ENCODE data around the gene RASA3. TPM values are rescaled to one million over a fixed set of nuclear protein-coding genes. Genes with fewer than 3 reads are reported as not detected.

The RASA3 gene
- total RNA-seq, 1 experiment from 2014 or later: 21.4 TPM

- DNase-seq (ENCODE audit: low spot score): no peak
Measured at GRCh38 chr13:114067886-114068651, 64.4 kb downstream of the RASA3 start.

DNA sequence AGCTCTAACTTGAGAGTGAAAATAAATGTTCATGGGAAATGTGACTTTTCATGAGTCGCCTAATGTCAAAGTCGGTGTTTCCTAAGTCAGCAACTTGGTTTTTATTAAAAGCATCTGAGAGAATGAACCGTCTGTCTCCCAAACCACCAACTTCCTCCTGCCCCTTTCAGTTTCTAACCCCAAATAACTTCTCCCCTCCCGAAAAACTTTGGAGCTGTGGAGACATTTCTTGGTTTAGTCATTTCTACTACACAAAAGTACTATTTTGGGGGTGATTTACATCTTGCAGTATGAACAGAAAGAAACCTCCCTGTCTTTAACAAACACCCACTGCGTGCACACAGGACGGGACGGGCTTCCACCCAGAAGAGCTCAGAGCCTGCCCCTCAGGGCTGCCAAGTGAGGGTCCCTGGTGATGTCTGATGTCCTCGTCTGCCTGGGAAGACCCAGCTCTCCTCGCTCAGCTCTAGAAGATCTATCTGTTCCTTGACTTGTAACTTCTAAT is 65.0 kb downstream of the RASA3 start:
- DNase-seq (ENCODE audit: low spot score): peak; percentile 58

DNA sequence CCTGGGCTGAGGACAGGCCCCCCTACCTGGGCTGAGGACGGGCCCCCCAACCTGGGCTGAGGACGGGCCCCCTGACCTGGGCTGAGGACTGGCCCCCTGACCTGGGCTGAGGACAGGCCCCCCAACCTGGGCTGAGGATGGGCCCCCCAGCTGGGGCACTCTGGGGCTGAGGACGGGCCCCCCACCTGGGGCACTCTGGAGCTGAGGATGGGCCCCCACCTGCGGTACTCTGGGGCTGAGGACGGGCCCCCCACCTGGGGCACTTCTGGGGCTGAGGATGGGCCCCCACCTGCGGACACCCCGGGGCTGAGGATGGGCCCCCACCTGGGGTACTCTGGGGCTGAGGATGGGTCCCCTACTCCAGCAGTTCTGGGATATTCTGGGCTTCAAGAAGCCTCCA is 65.5 kb downstream of the RASA3 start:
- DNase-seq (ENCODE audit: low spot score): no peak

DNA sequence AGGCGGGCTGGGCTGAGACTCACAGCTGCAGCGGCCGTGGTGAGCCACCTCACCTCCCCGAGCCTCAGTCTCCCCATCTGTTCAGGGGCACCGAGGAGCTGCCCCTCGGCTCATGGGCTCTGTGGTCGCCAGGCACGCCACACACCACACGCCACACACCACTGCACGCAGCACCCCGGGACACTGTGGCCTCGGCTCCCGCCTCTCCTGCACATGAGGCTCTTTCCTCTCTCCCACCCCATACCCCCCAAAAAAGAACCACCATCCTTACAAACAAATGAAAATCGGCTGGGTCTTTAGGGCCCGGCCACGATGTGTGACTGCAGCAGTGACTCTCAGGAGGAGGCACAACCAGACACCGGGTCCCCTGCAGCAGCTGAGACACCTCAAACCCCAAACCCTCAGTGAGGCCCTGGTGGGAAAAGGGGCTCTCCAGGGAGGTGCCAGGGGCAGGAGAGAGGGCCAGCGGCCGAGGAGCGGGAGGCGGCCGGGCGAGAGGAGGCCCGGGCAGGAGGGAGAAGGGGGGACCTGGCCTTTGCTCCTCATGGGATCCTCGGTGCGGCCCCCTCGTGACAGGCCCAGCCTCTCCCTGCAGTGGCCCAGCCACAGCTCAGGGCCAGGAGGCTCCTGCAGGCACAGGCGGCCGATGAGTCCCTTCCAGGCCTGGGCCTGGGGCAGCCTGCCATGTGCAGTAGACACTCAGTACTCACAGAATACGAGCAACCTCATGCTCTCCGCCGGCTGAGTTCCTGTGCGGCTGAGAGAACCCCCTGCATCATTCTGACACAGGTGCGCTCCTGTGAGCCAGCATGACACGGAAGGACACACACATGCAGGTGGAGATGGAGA is 66.3 kb downstream of the RASA3 start:
- DNase-seq (ENCODE audit: low spot score): no peak

GRCh38 chr13:114065141-114065925 is 67.1 kb downstream of the RASA3 start:
- peak; percentile 98 for DNase-seq (ENCODE audit: low spot score)

- DNase-seq (ENCODE audit: low spot score): peak; percentile 62
Measured at GRCh38 chr13:114064450-114065140, 67.8 kb downstream of the RASA3 start.

- DNase-seq (ENCODE audit: low spot score): peak; percentile 74
Measured at GRCh38 chr13:114063545-114064449, 68.6 kb downstream of the RASA3 start.

- DNase-seq (ENCODE audit: low spot score): no peak
Measured at GRCh38 chr13:114062754-114063153, 69.7 kb downstream of the RASA3 start.

GRCh38 chr13:114062341-114062740 is 70.1 kb downstream of the RASA3 start:
- DNase-seq (ENCODE audit: low spot score): no peak

GRCh38 chr13:114061744-114062143 is 70.7 kb downstream of the RASA3 start:
- no peak for DNase-seq (ENCODE audit: low spot score)

DNA sequence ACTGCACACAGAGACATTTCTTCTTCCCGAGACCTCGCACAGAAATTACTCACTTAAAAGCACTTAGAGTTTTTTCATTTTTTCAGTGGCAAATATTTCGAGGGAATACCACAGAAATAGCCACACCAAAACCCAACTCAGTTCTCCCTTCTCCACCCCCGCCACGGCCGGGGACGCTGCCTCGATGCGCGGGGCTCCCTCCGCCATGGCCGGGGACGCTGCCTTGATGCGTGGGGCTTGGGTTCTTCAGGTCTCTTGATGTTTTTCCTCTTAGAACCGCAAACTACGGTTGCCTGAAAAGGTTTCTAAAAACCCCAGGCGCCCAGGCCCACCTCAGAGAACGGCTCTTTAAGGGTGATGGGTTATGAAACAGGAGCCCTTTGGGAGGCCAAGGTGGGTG is 71.4 kb downstream of the RASA3 start:
- DNase-seq (ENCODE audit: low spot score): no peak

DNA sequence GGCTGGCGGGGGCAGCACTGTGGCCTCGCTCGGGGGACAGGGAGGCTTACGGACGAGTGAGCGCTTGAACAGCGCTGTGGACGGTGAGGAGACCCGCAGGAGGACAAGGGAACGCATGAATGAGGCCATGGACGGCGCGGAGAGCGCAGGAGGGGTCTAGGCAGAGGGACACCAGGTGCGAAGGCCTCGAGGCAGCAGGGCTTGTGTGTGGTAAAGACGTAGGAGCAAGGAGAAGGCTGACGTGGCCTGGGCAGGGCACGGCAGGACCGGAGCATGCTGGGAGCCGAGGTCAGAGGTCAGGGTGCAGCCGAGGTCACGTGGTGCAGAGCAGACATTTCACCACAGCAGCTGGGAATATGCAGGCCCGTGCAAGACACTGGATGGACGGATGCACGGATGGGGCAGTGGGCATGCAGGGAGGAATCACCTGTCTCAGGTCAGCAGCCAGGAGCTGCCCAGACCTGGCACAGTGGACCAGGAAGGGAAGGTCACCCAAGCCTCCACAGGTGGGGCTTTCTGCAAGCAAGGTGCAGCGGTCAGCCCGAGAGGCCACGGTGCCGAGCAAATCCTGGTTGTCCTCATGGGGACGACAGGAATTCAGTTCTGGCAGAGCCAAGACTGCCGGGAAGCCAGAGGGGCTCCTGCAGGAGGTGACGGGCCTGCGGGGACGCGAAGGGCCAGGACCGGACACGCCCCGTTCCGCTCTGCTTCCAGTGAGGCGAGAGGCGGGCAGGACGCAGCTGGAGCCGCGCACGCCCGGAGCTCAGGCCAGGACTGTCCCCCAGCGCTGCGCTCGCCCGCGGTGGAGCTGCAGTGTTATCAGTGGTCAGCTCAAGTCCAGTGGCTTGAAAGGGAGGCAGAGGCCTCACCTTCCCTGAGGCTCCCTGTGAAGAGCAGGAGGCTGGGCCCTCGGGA is 72.2 kb downstream of the RASA3 start:
- DNase-seq (ENCODE audit: low spot score): no peak

GRCh38 chr13:114059428-114059827 is 73.0 kb downstream of the RASA3 start:
- DNase-seq (ENCODE audit: low spot score): no peak

DNA sequence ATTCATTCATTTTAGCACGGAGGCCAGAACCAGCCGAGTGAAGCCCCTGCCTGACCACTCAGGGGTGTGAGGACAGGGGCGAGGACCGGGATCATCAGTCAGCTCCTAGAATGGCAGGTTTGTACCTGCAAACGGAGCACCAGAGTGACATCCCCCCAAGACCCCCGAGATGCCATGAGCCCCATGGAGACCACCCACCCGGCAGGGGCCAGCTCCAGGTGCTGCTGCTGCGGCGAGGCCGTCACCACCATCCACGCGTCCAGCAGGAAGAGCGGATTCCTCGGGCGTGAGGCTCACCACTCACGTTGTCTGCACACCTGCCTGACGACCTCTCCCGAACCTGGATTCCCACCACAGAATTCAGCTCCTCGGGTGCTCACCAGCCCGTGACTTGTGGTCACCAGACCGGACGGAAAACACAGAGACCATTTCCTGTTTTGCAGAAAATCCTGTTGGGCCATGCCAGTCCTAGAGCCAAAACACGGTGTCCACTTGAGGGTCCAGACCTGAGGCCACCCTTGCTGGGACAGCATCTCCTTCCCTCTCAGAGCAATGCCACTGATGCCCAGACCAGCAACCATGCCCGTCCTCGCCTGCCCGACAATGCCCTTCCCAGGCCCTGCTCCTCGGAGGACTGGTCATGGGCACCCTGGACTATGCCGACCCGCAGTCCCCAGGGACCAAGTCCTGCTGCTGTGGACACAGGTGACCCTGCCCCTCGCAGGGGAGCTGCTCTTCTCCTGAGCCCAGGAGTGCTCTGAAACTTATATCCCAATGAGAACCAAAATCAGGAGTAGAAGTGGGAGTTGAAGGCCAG is 74.2 kb downstream of the RASA3 start:
- DNase-seq (ENCODE audit: low spot score): no peak

GRCh38 chr13:114057166-114058050 is 75.0 kb downstream of the RASA3 start:
- no peak for DNase-seq (ENCODE audit: low spot score)

- no peak for DNase-seq (ENCODE audit: low spot score)
Measured at GRCh38 chr13:114056205-114057013, 76.0 kb downstream of the RASA3 start.
